Natural killer cell (primary cell): ENCODE results near the gene TCF7L1. TPM values are rescaled to one million over a fixed set of nuclear protein-coding genes. Genes with fewer than 3 reads are reported as not detected.

Experiments
- ATAC-seq, 3 donors: fragments of 150-1000 bp in 2 of 3; fragments of 200-7000 bp in 1 of 3; cut with Tn5 transposase; 1 replicate in 1 of 3; 2 replicates in 2 of 3; pipeline ENCODE4 v1.10.0; 2021; ENCODE audit warnings: mild to moderate bottlenecking in 2 of 3, moderate library complexity in 2 of 3
- DNase-seq, 2 donors: peaks; one replicate each; pipeline versions ENCODE4 v3.0.0 to v3.0.0-alpha.2; 2013 to 2021; ENCODE audit warnings: mixed read lengths in 1 of 2
- H3K27ac ChIP-seq: one replicate; pipeline ENCODE4 v1.5.1; 2013; ENCODE audit warnings: mild to moderate bottlenecking, low read length
- H3K27me3 ChIP-seq: one replicate; pipeline ENCODE4 v1.6.1; 2013; ENCODE audit warnings: low read length; ENCODE audit not compliant: control insufficient read depth, insufficient read depth
- H3K36me3 ChIP-seq: one replicate; pipeline ENCODE4 v1.6.1; 2013; ENCODE audit warnings: low read length; ENCODE audit not compliant: control insufficient read depth, insufficient read depth
- H3K4me1 ChIP-seq: one replicate; pipeline ENCODE4 v1.6.1; 2013; ENCODE audit warnings: low read length; ENCODE audit not compliant: control insufficient read depth, insufficient read depth
- H3K4me3 ChIP-seq: one replicate; pipeline ENCODE4 v1.5.1; 2013; ENCODE audit warnings: low read length
- H3K9me3 ChIP-seq: one replicate; pipeline ENCODE4 v1.6.1; 2013; ENCODE audit warnings: low read length; ENCODE audit not compliant: control insufficient read depth, insufficient read depth
- H3K27ac Mint-ChIP-seq, 2 donors: one replicate each; pipeline ENCODE4 v1.8.0; 2022; ENCODE audit warnings: mild to moderate bottlenecking in 2 of 2, mixed read lengths in 2 of 2, moderate library complexity in 1 of 2
- H3K27me3 Mint-ChIP-seq, 2 donors: one replicate each; pipeline ENCODE4 v1.8.0; 2022; ENCODE audit warnings: low read depth in 2 of 2, mixed read lengths in 2 of 2
- H3K36me3 Mint-ChIP-seq: one replicate; pipeline ENCODE4 v1.8.0; 2022; ENCODE audit warnings: mixed read lengths
- H3K4me1 Mint-ChIP-seq, 2 donors: one replicate each; pipeline ENCODE4 v1.8.0; 2022; ENCODE audit warnings: mixed read lengths in 2 of 2
- H3K4me3 Mint-ChIP-seq: one replicate; pipeline ENCODE4 v1.8.0; 2022; ENCODE audit warnings: mild to moderate bottlenecking, moderate library complexity, mixed read lengths
- H3K9me3 Mint-ChIP-seq, 2 donors: one replicate each; pipeline ENCODE4 v1.8.0; 2022; ENCODE audit warnings: mixed read lengths in 2 of 2
- WGBS: methylation state at CpG from one replicate; pipeline ENCODE4 v1.1.7; 2013; ENCODE audit warnings: missing lambda C conversion rate; ENCODE audit not compliant: insufficient coverage; 5-methylcytosine and 5-hydroxymethylcytosine counted together
- intact Hi-C: fragments of 100-400 bp; cut with micrococcal nuclease; formaldehyde crosslinking; loops from one replicate; pipeline ENCODE4 v1.14.2; 2022
- total RNA-seq, 4 donors: library from RNA; stranded (reverse); fragments of 120-200 nt in 1 of 4; gene quantifications; one replicate each; pipeline versions ENCODE4 v1.2.3 to v1.2.4, GENCODE V29; 2013 to 2022
- TF ChIP-seq, protein P1 (sequence below): fragments of 200-600 bp; IDR thresholded peaks from one replicate; pipeline ENCODE4 v1.8.0; 2022; ENCODE audit warnings: antibody characterized with exemption

Gene TCF7L1
- total RNA-seq, 3 donors from 2014 or later (not counting 1 experiment from before 2014, with no cell fraction given): not detected

DNA sequence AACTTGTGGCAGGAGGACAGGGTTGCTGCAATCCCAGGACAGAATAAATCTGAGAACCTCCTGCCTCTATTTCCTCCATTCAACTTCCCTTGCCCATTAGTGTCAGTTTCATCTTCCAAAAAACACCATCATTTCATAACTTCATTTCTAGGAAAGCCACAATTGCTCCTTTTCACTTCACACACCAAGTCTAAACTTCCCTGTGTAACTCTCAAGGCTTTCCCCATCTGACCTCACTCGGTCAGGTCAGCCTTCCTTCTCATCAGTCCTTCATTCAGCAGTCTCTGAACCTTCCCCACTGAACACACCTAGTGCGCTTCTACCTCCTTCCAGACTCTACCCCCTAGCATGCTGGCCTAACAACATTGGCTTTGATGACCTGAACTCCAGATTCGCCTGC, 35.8 kb downstream of the TCF7L1 start:
- intact Hi-C loops: no loop called here
- Mint-ChIP-seq H3K27me3 (peaks cover 7 to 16% of the 10 kb centered on the region in 2 donors), H3K9me3 (no peaks in the 10 kb centered on the region), H3K27ac (no peak overlapping the region), H3K36me3 (no peaks in the 10 kb centered on the region), H3K4me3 (no peak overlapping the region), H3K4me1 (no peaks in the 10 kb centered on the region)
- Histone ChIP-seq H3K27ac (no peak overlapping the region), H3K27me3 (no peaks in the 10 kb centered on the region), H3K9me3 (no peaks in the 10 kb centered on the region), H3K36me3 (no peaks in the 10 kb centered on the region), H3K4me3 (no peak overlapping the region), H3K4me1 (no peaks in the 10 kb centered on the region)
- ATAC-seq (no peak), DNase-seq (no peak)
- WGBS: 88% methylated on average over 3 of the region's 3 CpGs
- TF ChIP-seq, protein P1, sequence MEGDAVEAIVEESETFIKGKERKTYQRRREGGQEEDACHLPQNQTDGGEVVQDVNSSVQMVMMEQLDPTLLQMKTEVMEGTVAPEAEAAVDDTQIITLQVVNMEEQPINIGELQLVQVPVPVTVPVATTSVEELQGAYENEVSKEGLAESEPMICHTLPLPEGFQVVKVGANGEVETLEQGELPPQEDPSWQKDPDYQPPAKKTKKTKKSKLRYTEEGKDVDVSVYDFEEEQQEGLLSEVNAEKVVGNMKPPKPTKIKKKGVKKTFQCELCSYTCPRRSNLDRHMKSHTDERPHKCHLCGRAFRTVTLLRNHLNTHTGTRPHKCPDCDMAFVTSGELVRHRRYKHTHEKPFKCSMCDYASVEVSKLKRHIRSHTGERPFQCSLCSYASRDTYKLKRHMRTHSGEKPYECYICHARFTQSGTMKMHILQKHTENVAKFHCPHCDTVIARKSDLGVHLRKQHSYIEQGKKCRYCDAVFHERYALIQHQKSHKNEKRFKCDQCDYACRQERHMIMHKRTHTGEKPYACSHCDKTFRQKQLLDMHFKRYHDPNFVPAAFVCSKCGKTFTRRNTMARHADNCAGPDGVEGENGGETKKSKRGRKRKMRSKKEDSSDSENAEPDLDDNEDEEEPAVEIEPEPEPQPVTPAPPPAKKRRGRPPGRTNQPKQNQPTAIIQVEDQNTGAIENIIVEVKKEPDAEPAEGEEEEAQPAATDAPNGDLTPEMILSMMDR: no peak

DNA sequence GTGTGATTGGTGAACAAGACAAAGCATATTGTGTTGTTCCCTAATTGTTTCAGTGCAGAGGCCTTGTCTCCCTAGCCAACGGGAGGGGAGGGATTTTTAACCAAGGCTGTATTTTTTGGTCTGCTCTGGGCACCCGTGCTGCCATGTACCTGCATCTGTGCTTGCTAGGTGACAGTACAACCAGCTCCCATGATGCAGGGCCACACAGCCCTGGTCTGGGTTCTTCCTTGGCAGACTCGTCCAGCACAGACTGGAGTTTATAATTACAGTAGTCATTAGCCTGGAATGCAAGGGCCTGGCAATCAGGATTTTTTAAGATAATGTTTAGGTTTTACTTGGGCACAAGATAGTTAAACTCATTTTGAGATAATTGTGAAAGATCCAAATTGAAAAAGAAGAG, 36.4 kb downstream of the TCF7L1 start:
- Mint-ChIP-seq H3K4me1 (no peaks in the 10 kb centered on the region), H3K27me3 (peaks cover 7 to 16% of the 10 kb centered on the region in 2 donors), H3K9me3 (no peaks in the 10 kb centered on the region), H3K4me3 (no peak overlapping the region), H3K36me3 (no peaks in the 10 kb centered on the region), H3K27ac (no peak overlapping the region)
- no peaks in the 10 kb centered on the region for H3K9me3 ChIP-seq
- TF ChIP-seq, protein P1: no peak
- no peak for DNase-seq
- 87% methylated on average over 3 of the region's 3 CpGs for WGBS
- H3K4me1 ChIP-seq: no peaks in the 10 kb centered on the region
- ATAC-seq: no peak
- no peak overlapping the region for H3K27ac ChIP-seq
- H3K27me3 ChIP-seq: no peaks in the 10 kb centered on the region
- H3K36me3 ChIP-seq: no peaks in the 10 kb centered on the region
- H3K4me3 ChIP-seq: no peak overlapping the region
- intact Hi-C loops: no loop called here

DNA sequence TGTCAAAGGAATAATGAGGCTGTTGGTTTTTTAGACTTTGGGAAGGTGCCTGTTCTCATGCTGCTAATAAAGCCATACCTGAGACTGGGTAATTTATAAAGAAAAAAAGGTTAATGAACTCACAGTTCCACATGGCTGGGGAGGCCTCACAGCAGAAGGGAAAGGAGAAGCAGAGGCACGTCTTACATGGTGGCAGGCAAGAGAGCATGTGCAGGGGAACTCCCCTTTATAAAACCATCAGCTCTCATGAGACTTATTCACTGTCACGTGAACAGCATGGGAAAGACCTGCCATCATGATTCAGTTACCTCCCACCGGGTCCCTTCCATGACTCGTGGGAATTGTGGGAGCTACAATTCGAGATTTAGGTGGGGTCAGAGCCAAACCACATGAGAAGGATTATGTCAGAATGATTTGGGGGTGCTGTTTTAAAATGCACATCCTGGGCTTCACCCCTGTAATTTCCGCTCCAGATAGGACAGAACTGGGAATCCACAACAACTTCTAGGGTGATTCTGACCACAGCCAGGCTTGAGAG, 37.8 kb downstream of the TCF7L1 start:
- Mint-ChIP-seq H3K36me3 (no peaks in the 10 kb centered on the region), H3K27ac (no peak overlapping the region), H3K4me1 (no peaks in the 10 kb centered on the region), H3K4me3 (no peak overlapping the region), H3K9me3 (no peaks in the 10 kb centered on the region), H3K27me3 (peaks cover 7 to 14% of the 10 kb centered on the region in 2 donors)
- Histone ChIP-seq H3K27ac (no peak overlapping the region), H3K9me3 (no peaks in the 10 kb centered on the region), H3K4me1 (no peaks in the 10 kb centered on the region), H3K4me3 (no peak overlapping the region), H3K36me3 (no peaks in the 10 kb centered on the region), H3K27me3 (no peaks in the 10 kb centered on the region)
- intact Hi-C loops: no loop called here
- 73% methylated on average over 6 of the region's 6 CpGs for WGBS
- TF ChIP-seq, protein P1: no peak
- no peak for DNase-seq
- no peak for ATAC-seq

DNA sequence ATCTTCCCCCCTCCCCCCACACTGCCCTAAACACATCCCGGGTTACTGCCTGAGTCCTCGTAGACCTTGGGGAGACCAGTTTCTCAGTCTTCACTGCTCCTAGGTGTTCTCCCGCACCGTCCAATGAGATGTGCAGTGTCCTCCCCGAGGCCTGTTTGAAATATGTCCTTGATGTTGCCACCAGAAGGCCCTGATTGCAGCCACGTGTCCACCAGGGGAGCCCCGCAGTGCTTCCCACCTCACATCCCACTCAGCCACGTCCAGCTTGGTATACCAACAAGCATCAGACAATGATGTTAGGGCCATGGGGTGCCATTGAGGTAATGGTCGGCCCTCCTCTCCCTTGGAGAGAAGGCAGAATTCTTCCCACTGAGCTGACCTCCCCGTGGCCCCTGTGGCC, 38.7 kb downstream of the TCF7L1 start:
- H3K4me3 Mint-ChIP-seq: no peak overlapping the region
- peaks cover 7% of the 10 kb centered on the region in 2 donors for H3K27me3 Mint-ChIP-seq
- no peak overlapping the region for H3K27ac Mint-ChIP-seq
- no peaks in the 10 kb centered on the region for H3K9me3 Mint-ChIP-seq
- Histone ChIP-seq H3K36me3 (no peaks in the 10 kb centered on the region), H3K9me3 (peaks cover 2% of the 10 kb centered on the region), H3K4me3 (no peak overlapping the region), H3K27me3 (no peaks in the 10 kb centered on the region), H3K27ac (no peak overlapping the region), H3K4me1 (no peaks in the 10 kb centered on the region)
- WGBS: 87% methylated on average over 10 of the region's 10 CpGs
- no peak for DNase-seq
- TF ChIP-seq, protein P1: no peak
- no peaks in the 10 kb centered on the region for H3K4me1 Mint-ChIP-seq
- intact Hi-C loops: no loop called here
- no peak for ATAC-seq
- no peaks in the 10 kb centered on the region for H3K36me3 Mint-ChIP-seq
